Measurements from ENCODE around the gene ZNF503.

The ZNF503 gene

GRCh38 chr10:75430000-75430763 lies 28.6 kb upstream of the ZNF503 start:
- DNase-seq = no peak

- no peak for DNase-seq
Measured at GRCh38 chr10:75429159-75429827, 27.7 kb upstream of the ZNF503 start.

GRCh38 chr10:75428434-75429158 lies 27.0 kb upstream of the ZNF503 start:
- no peak for DNase-seq

- DNase-seq = no peak
Measured at GRCh38 chr10:75427951-75428350, 26.4 kb upstream of the ZNF503 start.

- no peak for DNase-seq
Measured at GRCh38 chr10:75426880-75427279, 25.3 kb upstream of the ZNF503 start.

- no peak for DNase-seq
Measured at GRCh38 chr10:75425291-75426079, 23.9 kb upstream of the ZNF503 start.

GRCh38 chr10:75424571-75424970 lies 23.0 kb upstream of the ZNF503 start:
- DNase-seq = no peak

GRCh38 chr10:75422913-75423312 lies 21.3 kb upstream of the ZNF503 start:
- no peak for DNase-seq

- no peak for DNase-seq
Measured at GRCh38 chr10:75418712-75419111, 17.1 kb upstream of the ZNF503 start.

- DNase-seq = no peak
Measured at GRCh38 chr10:75418293-75418692, 16.7 kb upstream of the ZNF503 start.

GRCh38 chr10:75417522-75417927 lies 16.0 kb upstream of the ZNF503 start:
- DNase-seq = no peak

GRCh38 chr10:75414527-75414926 lies 13.0 kb upstream of the ZNF503 start:
- DNase-seq = no peak

- no peak for DNase-seq
Measured at GRCh38 chr10:75410132-75411005, 8.8 kb upstream of the ZNF503 start.

GRCh38 chr10:75408911-75409885 lies 7.6 kb upstream of the ZNF503 start:
- peak in 1 of 2 experiments; percentile 55 for DNase-seq

- DNase-seq = no peak
Measured at GRCh38 chr10:75408509-75408875, 6.9 kb upstream of the ZNF503 start.

- DNase-seq = no peak
Measured at GRCh38 chr10:75407713-75408508, 6.3 kb upstream of the ZNF503 start.

- no peak for DNase-seq
Measured at GRCh38 chr10:75407224-75407712, 5.7 kb upstream of the ZNF503 start.

- DNase-seq = no peak
Measured at GRCh38 chr10:75406462-75407223, 5.1 kb upstream of the ZNF503 start.

Measured in activated T-cell treated with anti-CD3 and anti-CD28 coated beads, Interleukin-2, amount 50 U/mL, for 48 hours (primary cell).